Measurements from ENCODE around the gene C2CD4D.
A peak's percentile ranks its signal among the peaks of the same experiment; 100 is the strongest.

C2CD4D gene

GRCh38 chr1:151841141-151841540 is 1.5 kb upstream of the C2CD4D start:
- in situ Hi-C loops (cut with HindIII; ENCODE audit: low sequenced_read_pairs) = no loop called here
- H3K4me3 ChIP-seq (ENCODE audit: low read depth, low read length) = no peak overlapping the region
- TF ChIP-seq CTCF (IDR thresholded peaks at IDR 0.05; ENCODE audit: low read depth, low read length, missing control alignments) = no peak
- DNase-seq (ENCODE audit: low read depth) = peak; percentile 50

- no peak for DNase-seq (ENCODE audit: low read depth)
- TF ChIP-seq CTCF (IDR thresholded peaks at IDR 0.05; ENCODE audit: low read depth, low read length, missing control alignments) = no peak
- in situ Hi-C loops (cut with HindIII; ENCODE audit: low sequenced_read_pairs) = no loop called here
- H3K4me3 ChIP-seq (ENCODE audit: low read depth, low read length) = no peak overlapping the region
Observed at GRCh38 chr1:151840421-151840820, 801 bp upstream of the C2CD4D start.

GRCh38 chr1:151839082-151839412 is 573 bp downstream of the C2CD4D start:
- DNase-seq (ENCODE audit: low read depth) = no peak
- in situ Hi-C loops (cut with HindIII; ENCODE audit: low sequenced_read_pairs) = no loop called here
- no peak for TF ChIP-seq CTCF (IDR thresholded peaks at IDR 0.05; ENCODE audit: low read depth, low read length, missing control alignments)
- H3K4me3 ChIP-seq (ENCODE audit: low read depth, low read length) = no peak overlapping the region

GRCh38 chr1:151838222-151839081 is 1.2 kb downstream of the C2CD4D start:
- H3K4me3 ChIP-seq (ENCODE audit: low read depth, low read length) = peak overlapping the region; percentile 19

GRCh38 chr1:151837884-151838221 is 1.8 kb downstream of the C2CD4D start:
- H3K4me3 ChIP-seq (ENCODE audit: low read depth, low read length) = no peak overlapping the region
- in situ Hi-C loops (cut with HindIII; ENCODE audit: low sequenced_read_pairs) = no loop called here
- no peak for TF ChIP-seq CTCF (IDR thresholded peaks at IDR 0.05; ENCODE audit: low read depth, low read length, missing control alignments)
- DNase-seq (ENCODE audit: low read depth) = no peak

More at GRCh38 chr1:151838222-151839081, 1.2 kb downstream of the C2CD4D start:
- no peak for DNase-seq (ENCODE audit: low read depth)
- no peak for TF ChIP-seq CTCF (IDR thresholded peaks at IDR 0.05; ENCODE audit: low read depth, low read length, missing control alignments)
- in situ Hi-C loops (cut with HindIII; ENCODE audit: low sequenced_read_pairs) = no loop called here

GRCh38 chr1:151837197-151837596 is 2.4 kb downstream of the C2CD4D start:
- no peak for DNase-seq (ENCODE audit: low read depth)

More at GRCh38 chr1:151837197-151837596, 2.4 kb downstream of the C2CD4D start:
- TF ChIP-seq CTCF (IDR thresholded peaks at IDR 0.05; ENCODE audit: low read depth, low read length, missing control alignments) = no peak
- in situ Hi-C loops (cut with HindIII; ENCODE audit: low sequenced_read_pairs) = no loop called here
- H3K4me3 ChIP-seq (ENCODE audit: low read depth, low read length) = no peak overlapping the region

Measured in astrocyte of the cerebellum (primary cell).